HCT116 (cell line): ENCODE data around the gene PGD. TPM values are rescaled to one million over a fixed set of nuclear protein-coding genes. Genes with fewer than 3 reads are reported as not detected.

Experiments
- ATAC-seq: fragments of 200-7000 bp; cut with Tn5 transposase; 2 replicates; pipeline ENCODE4 v1.9.1; 2020; ENCODE audit warnings: mild to moderate bottlenecking, moderate library complexity
- BruUV-seq: library from RNA; stranded (reverse); fragments of 400-500 nt; replicated peaks from 2 replicates; lab custom pipeline; 2021; lab: Mats Ljungman, UMichigan
- CTCF ChIA-PET: fragments of 300-600 bp; sonication (Branson Sonifier 250); formaldehyde crosslinking; loops from one replicate; lab custom pipeline; 2021; ENCODE audit warnings: antibody characterized with exemption; lab: Charles Lee
- POLR2A ChIA-PET: fragments of 300-600, 350-600 bp; sonication (Branson Sonifier 250); formaldehyde crosslinking; loops from one replicate; lab custom pipeline; 2021; ENCODE audit warnings: antibody characterized with exemption; lab: Charles Lee
- RAD21 ChIA-PET, 2 experiments: fragments of 300-600 bp; sonication (Branson Sonifier 250); formaldehyde crosslinking; loops; one replicate each; lab custom pipeline; 2023; ENCODE audit warnings: low total read pairs in 2 of 2; ENCODE audit not compliant: uncharacterized antibody in 2 of 2, unreplicated experiment in 2 of 2, low non-redundant PET in 1 of 2; lab: Charles Lee
- DNase-seq: peaks from one replicate; pipeline ENCODE4 v3.0.0-alpha.2; 2010; ENCODE audit warnings: low read depth, low spot score
- H2AFZ ChIP-seq: fragments of 200-600 bp; shearing (Covaris generic), sonication (generic); 2 replicates; pipeline ENCODE4 v1.6.1; 2017; ENCODE audit warnings: low read depth, mixed run types, mixed read lengths, antibody characterized with exemption, low read length; ENCODE audit not compliant: poor library complexity, severe bottlenecking
- H3K27ac ChIP-seq: 2 replicates; pipeline ENCODE4 v1.5.1; 2012; ENCODE audit warnings: low read depth, low read length
- H3K27me3 ChIP-seq: fragments of 200-600 bp; sonication (generic); 2 replicates; pipeline ENCODE4 v1.6.1; 2016; ENCODE audit warnings: mixed run types, low read length, mixed read lengths; ENCODE audit not compliant: insufficient read depth
- H3K36me3 ChIP-seq, 2 experiments: fragments of 200-500 bp in 1 of 2; fragments of 200-600 bp in 1 of 2; sonication (Bioruptor generic) in 1 of 2; sonication (generic) in 1 of 2; 2 replicates each; pipeline versions ENCODE4 v1.5.1 to v1.6.1; 2014 to 2016; ENCODE audit warnings: low read length in 2 of 2, inconsistent platforms in 1 of 2, mixed read lengths in 1 of 2, mixed run types in 1 of 2; ENCODE audit not compliant: insufficient read depth in 2 of 2, control insufficient read depth in 1 of 2
- H3K4me1 ChIP-seq, 2 experiments: fragments of 200-600 bp in 1 of 2; sonication (generic) in 1 of 2; 2 replicates each; pipeline versions ENCODE4 v1.5.1 to v1.6.1; 2012 to 2017; ENCODE audit warnings: low read length in 2 of 2, inconsistent platforms in 1 of 2, mild to moderate bottlenecking in 1 of 2, mixed read lengths in 1 of 2, mixed run types in 1 of 2, moderate library complexity in 1 of 2; ENCODE audit not compliant: insufficient read depth in 2 of 2, control insufficient read depth in 1 of 2
- H3K4me2 ChIP-seq: fragments of 200-600 bp; sonication (generic); 2 replicates; pipeline ENCODE4 v1.6.1; 2017; ENCODE audit warnings: mixed run types, low read length, mixed read lengths
- H3K4me3 ChIP-seq, 2 experiments: fragments of 200-600 bp in 1 of 2; sonication (generic) in 1 of 2; replicated peaks in 1 of 2; 2 replicates each; pipeline ENCODE4 v1.5.1; 2011 to 2016; ENCODE audit warnings: low read length in 2 of 2, control low read depth in 1 of 2, low read depth in 1 of 2, mild to moderate bottlenecking in 1 of 2, mixed read lengths in 1 of 2, mixed run types in 1 of 2
- H3K79me2 ChIP-seq: fragments of 200-600 bp; sonication (generic); 2 replicates; pipeline ENCODE4 v1.6.1; 2017; ENCODE audit warnings: mild to moderate bottlenecking, mixed run types, low read length, moderate library complexity, mixed read lengths; ENCODE audit not compliant: insufficient read depth
- H3K9ac ChIP-seq: fragments of 200-600 bp; sonication (generic); 2 replicates; pipeline ENCODE4 v1.6.1; 2016; ENCODE audit warnings: low read length, mixed read lengths
- H3K9me2 ChIP-seq: fragments of 200-600 bp; sonication (generic), shearing (Covaris generic); 2 replicates; pipeline ENCODE4 v1.6.1; 2017; ENCODE audit warnings: mixed run types, mild to moderate bottlenecking, moderate library complexity; ENCODE audit not compliant: insufficient read depth
- H3K9me3 ChIP-seq, 2 experiments: fragments of 200-500 bp in 1 of 2; fragments of 200-600 bp in 1 of 2; sonication (Bioruptor generic) in 1 of 2; sonication (generic) in 1 of 2; 2 replicates each; pipeline ENCODE4 v1.6.1; 2014 to 2017; ENCODE audit warnings: low read length in 2 of 2, mixed read lengths in 2 of 2, inconsistent platforms in 1 of 2, low read depth in 1 of 2, mild to moderate bottlenecking in 1 of 2, mixed run types in 1 of 2, moderate library complexity in 1 of 2; ENCODE audit not compliant: control insufficient read depth in 1 of 2, insufficient read depth in 1 of 2
- H4K20me1 ChIP-seq: fragments of 200-600 bp; sonication (generic), shearing (Covaris generic); 2 replicates; pipeline ENCODE4 v1.6.1; 2017; ENCODE audit warnings: mixed run types, mild to moderate bottlenecking, moderate library complexity; ENCODE audit not compliant: insufficient read depth
- CBX3 ChIP-seq: IDR thresholded peaks from 2 replicates; pipeline ENCODE4 v1.6.1; 2012; ENCODE audit warnings: low read depth
- CEBPB ChIP-seq: IDR thresholded peaks from 2 replicates; pipeline ENCODE4 v1.6.1; 2012; ENCODE audit warnings: low read depth
- EGR1 ChIP-seq: IDR thresholded peaks from 2 replicates; pipeline ENCODE4 v1.6.1; 2012; ENCODE audit warnings: low read depth
- EZH2phosphoT487 ChIP-seq: fragments of 200-600 bp; IDR thresholded peaks from 2 replicates; pipeline ENCODE4 v1.6.1; 2018; ENCODE audit warnings: antibody characterized with exemption, borderline replicate concordance
- FOSL1 ChIP-seq: IDR thresholded peaks from 2 replicates; pipeline ENCODE4 v1.6.1; 2012; ENCODE audit warnings: low read depth
- JUND ChIP-seq: IDR thresholded peaks from 2 replicates; pipeline ENCODE4 v1.6.1; 2012
- MAX ChIP-seq: IDR thresholded peaks from 2 replicates; pipeline ENCODE4 v1.6.1; 2012
- POLR2A ChIP-seq: IDR thresholded peaks from 2 replicates; pipeline ENCODE4 v1.7.0; 2011; ENCODE audit warnings: borderline replicate concordance; ENCODE audit not compliant: insufficient read depth, insufficient read length; ENCODE audit errors: extremely low read depth
- POLR2AphosphoS5 ChIP-seq: IDR thresholded peaks from 2 replicates; pipeline ENCODE4 v1.6.1; 2011; ENCODE audit warnings: mild to moderate bottlenecking, low read depth, low read length, moderate library complexity
- RAD21 ChIP-seq: IDR thresholded peaks from 2 replicates; pipeline ENCODE4 v1.6.1; 2012; ENCODE audit warnings: low read depth, mild to moderate bottlenecking
- SIN3A ChIP-seq: IDR thresholded peaks from 2 replicates; pipeline ENCODE4 v1.6.1; 2012; ENCODE audit warnings: low read depth
- SP1 ChIP-seq: IDR thresholded peaks from 2 replicates; pipeline ENCODE4 v1.6.1; 2012; ENCODE audit warnings: low read depth
- SRF ChIP-seq: IDR thresholded peaks from 2 replicates; pipeline ENCODE4 v1.6.1; 2012; ENCODE audit warnings: low read depth
- TCF7L2 ChIP-seq: IDR thresholded peaks from 2 replicates; pipeline ENCODE4 v1.7.0; 2011; ENCODE audit warnings: borderline replicate concordance, inconsistent platforms; ENCODE audit not compliant: insufficient read depth, insufficient read length; ENCODE audit errors: extremely low read depth
- YY1 ChIP-seq: IDR thresholded peaks from 2 replicates; pipeline ENCODE4 v1.6.1; 2011; ENCODE audit warnings: low read length, low read depth, moderate library complexity, mild to moderate bottlenecking; ENCODE audit not compliant: insufficient replicate concordance; ENCODE audit errors: extremely low read depth
- ZFX ChIP-seq: fragments of 450-650 bp; IDR thresholded peaks from 2 replicates; pipeline ENCODE4 v1.6.1; 2017
- ZNF274 ChIP-seq: fragments of 200-500 bp; sonication (Bioruptor generic); IDR thresholded peaks from 2 replicates; pipeline ENCODE4 v1.6.1; 2014; ENCODE audit warnings: mild to moderate bottlenecking, low read depth, low read length, inconsistent platforms
- intact Hi-C: fragments of 100-400 bp; cut with micrococcal nuclease; formaldehyde crosslinking; loops from 2 replicates; pipeline ENCODE4 v1.10.0; 2022
- total RNA-seq: library from RNA; stranded (reverse); gene quantifications from one replicate; pipeline ENCODE4 v1.2.1, GENCODE V29; 2021; ENCODE audit not compliant: unreplicated experiment
- TF ChIP-seq, protein P1 (sequence below): IDR thresholded peaks from 2 replicates; pipeline ENCODE4 v1.6.1; 2012; ENCODE audit warnings: low read depth
- TF ChIP-seq, protein P2 (sequence below): IDR thresholded peaks from 2 replicates; pipeline ENCODE4 v1.6.1; 2011; ENCODE audit warnings: mild to moderate bottlenecking, low read length, moderate library complexity; ENCODE audit not compliant: insufficient replicate concordance; ENCODE audit errors: extremely low read depth

Gene PGD
- total RNA-seq, 1 experiment from 2014 or later: 144 TPM

DNA sequence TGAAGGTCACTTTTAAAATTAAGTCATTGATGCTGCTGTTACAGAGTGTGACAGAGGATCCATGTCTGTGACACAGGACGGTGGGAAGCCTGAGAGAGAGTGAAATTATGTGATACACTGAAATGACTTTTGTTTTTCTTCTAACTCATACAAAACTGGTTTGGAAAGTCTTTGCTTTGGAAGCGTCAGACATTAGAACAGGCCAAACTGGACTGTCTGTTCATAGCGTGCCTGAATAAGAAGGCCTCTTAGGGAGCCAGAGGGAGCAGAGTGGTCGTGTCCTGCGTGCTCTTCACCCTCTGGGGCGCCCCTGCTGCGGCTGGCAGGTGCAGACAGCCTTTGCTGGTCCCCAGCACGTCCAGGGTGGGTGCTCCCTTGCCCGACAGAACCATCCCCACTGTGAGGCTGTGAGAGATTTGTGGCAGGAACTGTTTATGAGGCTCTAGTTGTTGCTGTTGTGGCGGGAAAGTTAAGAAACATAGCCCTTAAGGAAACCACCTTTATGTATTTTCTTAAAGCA lies 19.7 kb upstream of the PGD start:
- Histone ChIP-seq H3K4me3 (no peak overlapping the region), H3K9me3 (no peaks in the 10 kb centered on the region), H3K27me3 (no peaks in the 10 kb centered on the region), H4K20me1 (no peaks in the 10 kb centered on the region), H3K4me1 (no peaks in the 10 kb centered on the region), H3K4me2 (no peak overlapping the region), H3K79me2 (no peaks in the 10 kb centered on the region), H2AFZ (no peak overlapping the region), H3K9ac (no peak overlapping the region), H3K36me3 (peaks cover 12 to 18% of the 10 kb centered on the region in 2 experiments; a peak in 3 of 4 replicates), H3K9me2 (no peaks in the 10 kb centered on the region), H3K27ac (no peak overlapping the region)
- intact Hi-C loops: no loop called here
- DNase-seq: no peak
- CTCF ChIA-PET: no interaction called here
- RAD21 ChIA-PET: no interaction called here
- BruUV-seq: no TSS peak
- ATAC-seq: no peak
- TF ChIP-seq SIN3A: no peak
- TF ChIP-seq MAX: no peak
- TF ChIP-seq JUND: no peak
- no peak for TF ChIP-seq EZH2phosphoT487
- no peak for TF ChIP-seq YY1
- TF ChIP-seq CEBPB: no peak
- TF ChIP-seq SRF: no peak
- TF ChIP-seq RAD21: no peak
- TF ChIP-seq ZNF274: no peak
- TF ChIP-seq CBX3: no peak
- TF ChIP-seq POLR2A: no peak
- TF ChIP-seq, protein P1, sequence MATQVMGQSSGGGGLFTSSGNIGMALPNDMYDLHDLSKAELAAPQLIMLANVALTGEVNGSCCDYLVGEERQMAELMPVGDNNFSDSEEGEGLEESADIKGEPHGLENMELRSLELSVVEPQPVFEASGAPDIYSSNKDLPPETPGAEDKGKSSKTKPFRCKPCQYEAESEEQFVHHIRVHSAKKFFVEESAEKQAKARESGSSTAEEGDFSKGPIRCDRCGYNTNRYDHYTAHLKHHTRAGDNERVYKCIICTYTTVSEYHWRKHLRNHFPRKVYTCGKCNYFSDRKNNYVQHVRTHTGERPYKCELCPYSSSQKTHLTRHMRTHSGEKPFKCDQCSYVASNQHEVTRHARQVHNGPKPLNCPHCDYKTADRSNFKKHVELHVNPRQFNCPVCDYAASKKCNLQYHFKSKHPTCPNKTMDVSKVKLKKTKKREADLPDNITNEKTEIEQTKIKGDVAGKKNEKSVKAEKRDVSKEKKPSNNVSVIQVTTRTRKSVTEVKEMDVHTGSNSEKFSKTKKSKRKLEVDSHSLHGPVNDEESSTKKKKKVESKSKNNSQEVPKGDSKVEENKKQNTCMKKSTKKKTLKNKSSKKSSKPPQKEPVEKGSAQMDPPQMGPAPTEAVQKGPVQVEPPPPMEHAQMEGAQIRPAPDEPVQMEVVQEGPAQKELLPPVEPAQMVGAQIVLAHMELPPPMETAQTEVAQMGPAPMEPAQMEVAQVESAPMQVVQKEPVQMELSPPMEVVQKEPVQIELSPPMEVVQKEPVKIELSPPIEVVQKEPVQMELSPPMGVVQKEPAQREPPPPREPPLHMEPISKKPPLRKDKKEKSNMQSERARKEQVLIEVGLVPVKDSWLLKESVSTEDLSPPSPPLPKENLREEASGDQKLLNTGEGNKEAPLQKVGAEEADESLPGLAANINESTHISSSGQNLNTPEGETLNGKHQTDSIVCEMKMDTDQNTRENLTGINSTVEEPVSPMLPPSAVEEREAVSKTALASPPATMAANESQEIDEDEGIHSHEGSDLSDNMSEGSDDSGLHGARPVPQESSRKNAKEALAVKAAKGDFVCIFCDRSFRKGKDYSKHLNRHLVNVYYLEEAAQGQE: no peak
- TF ChIP-seq SP1: no peak
- TF ChIP-seq ZFX: no peak
- no peak for TF ChIP-seq FOSL1
- TF ChIP-seq EGR1: no peak
- TF ChIP-seq TCF7L2: no peak
- TF ChIP-seq, protein P2, sequence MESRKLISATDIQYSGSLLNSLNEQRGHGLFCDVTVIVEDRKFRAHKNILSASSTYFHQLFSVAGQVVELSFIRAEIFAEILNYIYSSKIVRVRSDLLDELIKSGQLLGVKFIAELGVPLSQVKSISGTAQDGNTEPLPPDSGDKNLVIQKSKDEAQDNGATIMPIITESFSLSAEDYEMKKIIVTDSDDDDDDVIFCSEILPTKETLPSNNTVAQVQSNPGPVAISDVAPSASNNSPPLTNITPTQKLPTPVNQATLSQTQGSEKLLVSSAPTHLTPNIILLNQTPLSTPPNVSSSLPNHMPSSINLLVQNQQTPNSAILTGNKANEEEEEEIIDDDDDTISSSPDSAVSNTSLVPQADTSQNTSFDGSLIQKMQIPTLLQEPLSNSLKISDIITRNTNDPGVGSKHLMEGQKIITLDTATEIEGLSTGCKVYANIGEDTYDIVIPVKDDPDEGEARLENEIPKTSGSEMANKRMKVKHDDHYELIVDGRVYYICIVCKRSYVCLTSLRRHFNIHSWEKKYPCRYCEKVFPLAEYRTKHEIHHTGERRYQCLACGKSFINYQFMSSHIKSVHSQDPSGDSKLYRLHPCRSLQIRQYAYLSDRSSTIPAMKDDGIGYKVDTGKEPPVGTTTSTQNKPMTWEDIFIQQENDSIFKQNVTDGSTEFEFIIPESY: no peak
- no peak for TF ChIP-seq POLR2AphosphoS5
- POLR2A ChIA-PET: no interaction called here
